ENCODE results near the gene CYP2W1.

DNA sequence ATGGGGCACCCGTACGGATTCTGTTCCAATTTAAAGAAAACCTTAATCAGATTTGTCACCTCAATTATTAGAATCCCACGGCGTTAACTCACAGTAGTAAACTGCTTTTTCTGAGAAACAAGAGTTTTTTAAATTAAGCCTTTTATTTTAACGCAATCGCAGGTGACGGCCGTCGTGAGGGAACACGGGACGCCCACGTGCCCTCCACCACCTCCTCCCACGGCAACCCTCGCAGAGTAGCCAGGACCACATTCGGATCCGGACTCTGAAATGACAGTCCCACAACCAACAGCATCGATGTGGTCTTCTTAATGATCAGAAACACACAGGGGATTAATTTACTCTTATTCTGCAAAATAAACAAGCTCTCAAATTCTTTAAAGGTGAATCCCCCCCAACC lies 39.4 kb downstream of the CYP2W1 start:
- TF ChIP-seq POLR2A (IDR thresholded peaks at IDR 0.05): no peak
- TF ChIP-seq, protein P1, sequence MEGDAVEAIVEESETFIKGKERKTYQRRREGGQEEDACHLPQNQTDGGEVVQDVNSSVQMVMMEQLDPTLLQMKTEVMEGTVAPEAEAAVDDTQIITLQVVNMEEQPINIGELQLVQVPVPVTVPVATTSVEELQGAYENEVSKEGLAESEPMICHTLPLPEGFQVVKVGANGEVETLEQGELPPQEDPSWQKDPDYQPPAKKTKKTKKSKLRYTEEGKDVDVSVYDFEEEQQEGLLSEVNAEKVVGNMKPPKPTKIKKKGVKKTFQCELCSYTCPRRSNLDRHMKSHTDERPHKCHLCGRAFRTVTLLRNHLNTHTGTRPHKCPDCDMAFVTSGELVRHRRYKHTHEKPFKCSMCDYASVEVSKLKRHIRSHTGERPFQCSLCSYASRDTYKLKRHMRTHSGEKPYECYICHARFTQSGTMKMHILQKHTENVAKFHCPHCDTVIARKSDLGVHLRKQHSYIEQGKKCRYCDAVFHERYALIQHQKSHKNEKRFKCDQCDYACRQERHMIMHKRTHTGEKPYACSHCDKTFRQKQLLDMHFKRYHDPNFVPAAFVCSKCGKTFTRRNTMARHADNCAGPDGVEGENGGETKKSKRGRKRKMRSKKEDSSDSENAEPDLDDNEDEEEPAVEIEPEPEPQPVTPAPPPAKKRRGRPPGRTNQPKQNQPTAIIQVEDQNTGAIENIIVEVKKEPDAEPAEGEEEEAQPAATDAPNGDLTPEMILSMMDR (IDR thresholded peaks at IDR 0.05): no peak
